Panc1 (cell line): ENCODE data around the gene POLN. TPM values are rescaled to one million over a fixed set of nuclear protein-coding genes. Genes with fewer than 3 reads are reported as not detected.

Experiments
- ATAC-seq: fragments of 200-7000 bp; cut with Tn5 transposase; 2 replicates; pipeline ENCODE4 v1.9.1; 2020; ENCODE audit warnings: mild to moderate bottlenecking, moderate library complexity
- BruUV-seq: library from RNA; stranded (reverse); fragments of 400-500 nt; replicated peaks from 2 replicates; lab custom pipeline; 2021; lab: Mats Ljungman, UMichigan
- CTCF ChIA-PET: fragments of 300-600 bp; sonication (Branson Sonifier 250); formaldehyde crosslinking; loops from one replicate; lab custom pipeline; 2022; ENCODE audit warnings: antibody characterized with exemption; lab: Charles Lee
- POLR2A ChIA-PET: fragments of 300-600 bp; sonication (Branson Sonifier 250); formaldehyde crosslinking; loops from one replicate; lab custom pipeline; 2022; ENCODE audit warnings: antibody characterized with exemption; lab: Charles Lee
- DNase-seq: peaks from one replicate; pipeline ENCODE4 v3.0.0-alpha.2; 2010; ENCODE audit warnings: low read depth, low spot score
- H3K27ac ChIP-seq: 2 replicates; pipeline ENCODE4 v1.5.1; 2011; ENCODE audit warnings: mild to moderate bottlenecking, low read length, inconsistent platforms
- H3K27me3 ChIP-seq: fragments of 200-500 bp; sonication (Bioruptor generic); 2 replicates; pipeline ENCODE4 v1.6.0; 2014; ENCODE audit warnings: low read length, inconsistent platforms; ENCODE audit not compliant: control insufficient read depth, insufficient read depth
- H3K36me3 ChIP-seq: fragments of 200-500 bp; sonication (Bioruptor generic); 2 replicates; pipeline ENCODE4 v1.5.1; 2014; ENCODE audit warnings: inconsistent platforms, mild to moderate bottlenecking, low read length, moderate library complexity; ENCODE audit not compliant: control insufficient read depth, insufficient read depth
- H3K4me1 ChIP-seq: 2 replicates; pipeline ENCODE4 v1.5.1; 2011; ENCODE audit warnings: inconsistent platforms, mild to moderate bottlenecking, low read length, moderate library complexity; ENCODE audit not compliant: control insufficient read depth, insufficient read depth
- H3K4me3 ChIP-seq, 2 experiments: 2 replicates each; pipeline ENCODE4 v1.5.1; 2011 to 2012; ENCODE audit warnings: low read depth in 2 of 2, low read length in 2 of 2, mild to moderate bottlenecking in 2 of 2, inconsistent platforms in 1 of 2, moderate library complexity in 1 of 2
- H3K9me3 ChIP-seq: fragments of 200-500 bp; sonication (Bioruptor generic); 2 replicates; pipeline ENCODE4 v1.5.1; 2014; ENCODE audit warnings: low read depth, mild to moderate bottlenecking, inconsistent platforms, low read length, moderate library complexity; ENCODE audit not compliant: control insufficient read depth, insufficient read depth
- CTCF ChIP-seq: fragments of 450-650 bp; IDR thresholded peaks from 2 replicates; pipeline ENCODE4 v1.5.1; 2017; ENCODE audit warnings: mild to moderate bottlenecking
- POLR2AphosphoS5 ChIP-seq: IDR thresholded peaks from 2 replicates; pipeline ENCODE4 v1.6.1; 2012; ENCODE audit warnings: mild to moderate bottlenecking, low read depth, low read length, moderate library complexity
- SIN3A ChIP-seq: IDR thresholded peaks from 2 replicates; pipeline ENCODE4 v1.6.1; 2012; ENCODE audit warnings: low read depth, mild to moderate bottlenecking, low read length, moderate library complexity, borderline replicate concordance; ENCODE audit not compliant: insufficient read depth
- TCF7L2 ChIP-seq: IDR thresholded peaks from 2 replicates; pipeline ENCODE4 v1.6.1; 2011; ENCODE audit warnings: mild to moderate bottlenecking, low read depth, low read length, inconsistent platforms
- in situ Hi-C: cut with HindIII; loops from 2 replicates; pipeline ENCODE4 v1.10.0; 2016; ENCODE audit warnings: low sequenced_read_pairs, low pct_unique_long_range_greater_than_20kb
- intact Hi-C: fragments of 100-400 bp; cut with micrococcal nuclease; formaldehyde crosslinking; loops from one replicate; pipeline ENCODE4 v1.10.0; 2022; ENCODE audit not compliant: unreplicated experiment
- total RNA-seq: library from RNA; stranded (reverse); gene quantifications from one replicate; pipeline ENCODE4 v1.2.1, GENCODE V29; 2021; ENCODE audit not compliant: unreplicated experiment
- TF ChIP-seq, protein P1 (sequence below), 2 experiments: IDR thresholded peaks; 2 replicates each; pipeline ENCODE4 v1.6.1; 2011 to 2012; ENCODE audit warnings: low read depth in 2 of 2, control low read depth in 1 of 2, low read length in 1 of 2, mild to moderate bottlenecking in 1 of 2, moderate library complexity in 1 of 2; ENCODE audit not compliant: insufficient read depth in 1 of 2

POLN gene
- total RNA-seq, 1 experiment from 2014 or later: 4.3 TPM

DNA sequence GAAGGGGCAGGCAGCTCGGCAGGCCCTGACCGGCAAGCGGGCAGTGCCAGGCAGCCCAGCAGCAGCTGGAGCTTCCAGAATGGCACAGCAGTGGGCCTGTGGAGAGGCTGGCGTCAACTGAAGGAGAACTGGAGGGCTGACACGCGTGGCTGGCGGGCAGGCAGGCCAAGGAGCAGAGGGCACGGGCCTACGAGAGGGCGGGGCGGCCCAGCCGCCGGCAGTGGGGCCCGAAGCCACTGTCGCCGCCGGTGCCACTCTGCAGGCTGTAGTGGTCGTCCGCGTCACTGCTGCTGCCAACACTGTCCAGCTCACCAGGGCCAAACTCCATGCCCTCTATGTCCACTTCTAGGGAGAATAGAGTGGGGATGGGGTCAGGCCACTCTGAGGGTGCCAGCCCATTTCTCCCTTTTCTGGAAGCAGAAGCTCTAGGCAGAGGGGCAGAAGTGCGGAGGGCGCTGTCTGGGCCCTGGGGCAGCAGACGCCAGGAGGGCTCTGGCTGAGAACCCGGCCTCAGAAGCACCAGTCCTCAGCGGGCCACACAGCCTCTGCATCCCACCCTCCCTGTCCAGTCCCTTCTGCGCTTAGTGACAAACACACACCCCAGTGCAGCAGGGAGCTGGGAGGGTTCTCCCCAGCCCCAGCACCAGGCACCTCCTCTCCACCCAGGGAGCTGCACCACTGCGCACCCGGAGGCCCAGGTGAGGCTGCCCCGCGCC is 8.6 kb upstream of the POLN start:
- H3K36me3 ChIP-seq: no peaks in the 10 kb centered on the region
- no peaks in the 10 kb centered on the region for H3K9me3 ChIP-seq
- POLR2A ChIA-PET: no interaction called here
- BruUV-seq: no TSS peak
- intact Hi-C loops: no loop called here
- no peak overlapping the region for H3K4me3 ChIP-seq
- no peaks in the 10 kb centered on the region for H3K4me1 ChIP-seq
- H3K27me3 ChIP-seq: no peaks in the 10 kb centered on the region
- TF ChIP-seq, protein P1, sequence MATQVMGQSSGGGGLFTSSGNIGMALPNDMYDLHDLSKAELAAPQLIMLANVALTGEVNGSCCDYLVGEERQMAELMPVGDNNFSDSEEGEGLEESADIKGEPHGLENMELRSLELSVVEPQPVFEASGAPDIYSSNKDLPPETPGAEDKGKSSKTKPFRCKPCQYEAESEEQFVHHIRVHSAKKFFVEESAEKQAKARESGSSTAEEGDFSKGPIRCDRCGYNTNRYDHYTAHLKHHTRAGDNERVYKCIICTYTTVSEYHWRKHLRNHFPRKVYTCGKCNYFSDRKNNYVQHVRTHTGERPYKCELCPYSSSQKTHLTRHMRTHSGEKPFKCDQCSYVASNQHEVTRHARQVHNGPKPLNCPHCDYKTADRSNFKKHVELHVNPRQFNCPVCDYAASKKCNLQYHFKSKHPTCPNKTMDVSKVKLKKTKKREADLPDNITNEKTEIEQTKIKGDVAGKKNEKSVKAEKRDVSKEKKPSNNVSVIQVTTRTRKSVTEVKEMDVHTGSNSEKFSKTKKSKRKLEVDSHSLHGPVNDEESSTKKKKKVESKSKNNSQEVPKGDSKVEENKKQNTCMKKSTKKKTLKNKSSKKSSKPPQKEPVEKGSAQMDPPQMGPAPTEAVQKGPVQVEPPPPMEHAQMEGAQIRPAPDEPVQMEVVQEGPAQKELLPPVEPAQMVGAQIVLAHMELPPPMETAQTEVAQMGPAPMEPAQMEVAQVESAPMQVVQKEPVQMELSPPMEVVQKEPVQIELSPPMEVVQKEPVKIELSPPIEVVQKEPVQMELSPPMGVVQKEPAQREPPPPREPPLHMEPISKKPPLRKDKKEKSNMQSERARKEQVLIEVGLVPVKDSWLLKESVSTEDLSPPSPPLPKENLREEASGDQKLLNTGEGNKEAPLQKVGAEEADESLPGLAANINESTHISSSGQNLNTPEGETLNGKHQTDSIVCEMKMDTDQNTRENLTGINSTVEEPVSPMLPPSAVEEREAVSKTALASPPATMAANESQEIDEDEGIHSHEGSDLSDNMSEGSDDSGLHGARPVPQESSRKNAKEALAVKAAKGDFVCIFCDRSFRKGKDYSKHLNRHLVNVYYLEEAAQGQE (IDR thresholded peaks at IDR 0.05; ENCODE audit: insufficient read depth in 1 of 2, low read depth in 2 of 2, low read length in 1 of 2): no peak
- no peak for TF ChIP-seq TCF7L2
- TF ChIP-seq SIN3A: no peak
- TF ChIP-seq POLR2AphosphoS5: no peak
- TF ChIP-seq CTCF: no peak
- in situ Hi-C loops: no loop called here
- CTCF ChIA-PET: interaction anchor here (0.7 kb wide), 1 partner anchor 209 kb away, joined by 3 read pairs; no protein-coding TSS in a partner anchor
- H3K27ac ChIP-seq: no peak overlapping the region
- DNase-seq: no peak
- no peak for ATAC-seq

DNA sequence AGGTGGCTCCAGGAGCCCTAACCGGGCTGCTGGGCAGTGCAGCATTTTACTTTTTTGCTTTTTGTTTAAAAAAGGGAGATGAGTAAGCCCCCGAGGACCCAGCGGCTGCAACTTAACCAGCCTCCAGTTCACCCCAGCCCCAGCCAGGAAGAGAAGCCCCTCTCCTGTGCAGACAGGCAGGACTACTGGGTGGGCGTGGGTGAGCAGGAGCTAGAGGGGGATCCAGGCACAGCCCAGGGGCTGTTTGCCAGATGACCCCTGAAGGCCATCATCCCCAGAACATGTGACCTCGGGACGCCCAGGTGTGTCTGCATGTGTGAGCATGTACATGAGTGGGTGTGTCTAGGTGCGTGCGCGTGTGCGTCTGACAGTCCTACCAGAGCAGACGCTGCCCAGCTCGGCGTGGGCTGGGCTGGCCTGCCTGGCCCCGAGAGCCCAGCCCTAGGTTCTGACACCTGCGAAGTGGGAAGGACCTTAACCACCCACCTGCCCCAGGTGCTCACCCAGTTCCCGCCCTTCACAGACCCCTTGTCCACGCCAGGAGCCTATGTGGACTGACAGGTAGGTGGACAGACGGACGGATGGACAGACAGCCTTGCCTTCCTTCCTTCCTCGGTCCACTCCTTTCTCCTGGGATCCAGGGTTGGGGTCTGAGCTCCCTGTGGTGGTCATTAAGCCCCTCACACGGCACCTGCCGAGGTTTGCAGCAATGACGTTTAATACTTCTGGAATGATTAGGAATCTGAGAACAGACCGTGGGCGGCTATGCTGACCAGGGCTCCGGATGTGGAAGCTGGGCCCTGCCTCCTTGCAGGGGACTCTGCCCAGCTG is 7.8 kb upstream of the POLN start:
- Histone ChIP-seq H3K4me1 (no peaks in the 10 kb centered on the region), H3K27ac (no peak overlapping the region), H3K36me3 (no peaks in the 10 kb centered on the region), H3K9me3 (no peaks in the 10 kb centered on the region), H3K4me3 (no peak overlapping the region), H3K27me3 (no peaks in the 10 kb centered on the region)
- ATAC-seq (no peak), DNase-seq (no peak)
- CTCF ChIA-PET: interaction anchor here (0.7 kb wide), 1 partner anchor 210 kb away, joined by 3 read pairs; no protein-coding TSS in a partner anchor
- POLR2A ChIA-PET: no interaction called here
- in situ Hi-C loops: no loop called here
- intact Hi-C loops: no loop called here
- BruUV-seq: no TSS peak
- TF ChIP-seq TCF7L2 (no peak), CTCF (no peak), POLR2AphosphoS5 (no peak), SIN3A (no peak)
- TF ChIP-seq, protein P1 (IDR thresholded peaks at IDR 0.05; ENCODE audit: insufficient read depth in 1 of 2, low read depth in 2 of 2, low read length in 1 of 2): no peak
